ENCODE measurements around the gene CDKN1C.
"Not testable (repeated sequence)": the region's sequence is repeated elsewhere in the genome, so short reads cannot be mapped to it uniquely, and the experiment has no call there.

Gene CDKN1C

DNA sequence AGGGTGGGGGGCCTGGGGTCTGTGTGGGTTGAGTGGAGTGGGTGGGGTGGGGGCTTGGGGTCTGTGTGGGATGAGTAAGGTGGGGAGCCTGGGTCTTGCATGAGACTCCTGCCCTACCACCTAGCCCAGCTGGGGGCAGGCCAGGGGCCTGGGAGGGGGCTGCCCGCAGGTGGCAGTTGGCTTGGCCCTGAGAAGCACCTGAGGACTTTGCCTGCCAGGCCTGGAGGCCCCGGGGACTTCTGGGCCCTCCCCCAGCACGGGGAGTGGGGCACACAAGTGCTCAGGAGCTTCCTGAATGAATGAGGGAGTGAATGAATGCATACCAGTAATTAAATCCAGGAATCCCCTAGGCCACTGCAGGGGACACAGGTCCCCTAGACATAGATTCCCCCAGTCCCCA lies 37.1 kb upstream of the CDKN1C start:
- DNase-seq, result no peak

DNA sequence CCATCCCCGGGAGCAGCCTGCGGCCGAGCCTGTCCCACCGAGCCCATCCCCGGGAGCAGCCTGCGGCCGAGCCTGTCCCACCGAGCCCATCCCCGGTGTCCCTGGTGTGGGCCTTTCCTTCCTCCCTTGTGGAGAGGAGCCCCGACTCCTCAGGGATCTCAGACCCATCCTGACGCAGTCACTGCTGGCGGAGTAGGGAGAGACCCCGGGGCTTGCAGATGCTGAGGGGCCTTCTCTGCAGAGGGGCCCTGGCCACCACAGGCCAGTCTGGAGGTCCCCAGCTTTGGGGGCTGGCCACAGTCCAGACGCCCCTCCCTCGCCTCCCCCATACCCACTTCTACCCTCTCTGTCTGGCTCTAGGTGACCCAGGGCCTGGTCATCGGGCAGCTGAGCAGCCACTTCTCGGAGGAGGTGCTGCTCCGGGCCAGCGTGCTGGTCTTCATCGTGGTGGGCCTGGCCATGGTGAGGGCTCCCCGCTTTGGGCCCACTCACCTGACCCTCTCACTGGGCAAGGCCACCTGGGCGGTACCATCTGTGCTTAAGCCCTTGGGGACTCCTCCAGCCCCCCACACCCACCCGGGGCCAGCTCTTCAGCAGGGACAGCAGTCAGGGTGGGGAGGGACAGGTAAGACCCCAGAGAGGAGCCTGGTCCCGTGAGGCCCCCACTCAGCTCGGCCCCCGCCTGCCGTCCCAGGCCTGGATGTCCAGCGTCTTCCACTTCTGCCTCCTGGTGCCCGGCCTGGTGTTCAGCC lies 36.3 kb upstream of the CDKN1C start:
- DNase-seq, result no peak

DNA sequence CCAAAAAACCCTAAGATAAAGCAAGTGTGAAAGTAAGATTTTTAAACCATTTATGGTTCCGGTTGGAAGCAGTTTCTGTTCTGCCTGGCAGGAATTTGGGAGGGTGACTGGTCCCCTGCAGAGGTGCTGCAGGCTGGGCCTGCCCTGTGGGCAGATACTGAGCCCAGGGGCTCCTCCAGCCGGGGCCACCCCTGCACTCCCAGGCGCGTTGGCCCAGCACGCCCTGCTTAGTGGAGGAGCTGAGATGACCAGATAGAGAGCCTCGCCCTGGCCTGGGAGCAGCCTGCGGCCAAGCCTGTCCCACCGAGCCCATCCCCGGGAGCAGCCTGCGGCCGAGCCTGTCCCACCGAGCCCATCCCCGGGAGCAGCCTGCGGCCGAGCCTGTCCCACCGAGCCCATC lies 35.7 kb upstream of the CDKN1C start:
- no peak for DNase-seq

- DNase-seq, result no peak
Observed at GRCh38 chr11:2920343-2920742, 34.8 kb upstream of the CDKN1C start.

- no peak for DNase-seq
Observed at GRCh38 chr11:2919837-2920236, 34.3 kb upstream of the CDKN1C start.

DNA sequence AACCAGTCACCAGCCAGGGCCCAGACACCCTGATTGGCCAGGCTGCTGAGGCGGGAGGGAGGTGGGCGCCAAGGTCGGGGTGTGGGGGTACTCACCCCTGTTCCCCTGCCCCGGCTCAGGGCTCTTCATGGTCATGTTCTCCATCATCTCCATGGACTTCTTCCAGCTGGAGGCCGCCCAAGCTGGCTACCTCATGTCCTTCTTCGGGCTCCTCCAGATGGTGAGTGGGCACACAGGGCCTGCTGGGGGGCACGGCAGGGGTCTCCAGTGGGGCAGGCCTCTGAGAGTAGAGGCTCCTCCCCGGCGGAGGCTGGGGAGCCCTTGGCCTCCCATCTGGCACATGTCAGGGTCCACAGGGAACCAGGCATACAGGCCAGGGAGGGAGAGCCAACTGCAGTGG lies 33.6 kb upstream of the CDKN1C start:
- DNase-seq, result no peak

- DNase-seq, result no peak
Observed at GRCh38 chr11:2917842-2918490, 32.4 kb upstream of the CDKN1C start.

DNA sequence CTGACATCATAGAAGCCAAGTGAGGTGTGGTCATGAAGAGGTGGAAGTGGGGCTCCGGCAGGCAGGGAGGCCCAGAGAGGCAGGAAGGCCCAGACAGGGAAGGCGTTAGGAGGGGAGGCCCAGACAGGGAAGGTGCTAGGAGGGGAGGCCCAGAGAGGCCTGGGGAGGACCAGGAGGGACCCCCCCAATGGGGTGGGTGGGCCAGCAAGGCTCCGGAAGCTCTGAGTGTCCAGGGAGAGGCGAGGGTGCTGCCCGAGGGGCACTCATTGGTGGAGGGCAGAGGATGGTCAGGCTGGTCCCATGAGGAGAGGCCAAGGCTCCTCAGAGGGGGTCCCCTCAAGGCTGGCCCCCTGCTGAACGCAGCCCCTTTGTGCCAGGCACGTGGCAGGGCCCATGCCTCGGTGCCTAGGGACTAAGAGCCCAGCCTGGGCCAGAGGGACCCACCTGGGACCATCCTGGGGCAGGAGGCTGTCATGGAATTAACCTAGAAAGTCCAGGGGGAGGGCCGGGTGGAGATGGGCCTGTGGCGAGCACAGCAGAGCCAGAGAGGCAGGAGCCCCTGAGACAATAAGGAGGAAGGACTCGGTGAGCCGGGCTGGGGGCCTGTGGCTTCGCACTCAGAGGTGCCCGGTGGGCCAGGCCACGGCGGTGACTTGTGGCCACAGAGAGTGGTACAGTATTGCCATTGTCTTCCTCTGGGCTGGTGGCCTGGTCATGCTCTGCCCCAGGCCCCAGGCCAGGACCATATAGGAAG lies 31.5 kb upstream of the CDKN1C start:
- DNase-seq, result no peak

DNA sequence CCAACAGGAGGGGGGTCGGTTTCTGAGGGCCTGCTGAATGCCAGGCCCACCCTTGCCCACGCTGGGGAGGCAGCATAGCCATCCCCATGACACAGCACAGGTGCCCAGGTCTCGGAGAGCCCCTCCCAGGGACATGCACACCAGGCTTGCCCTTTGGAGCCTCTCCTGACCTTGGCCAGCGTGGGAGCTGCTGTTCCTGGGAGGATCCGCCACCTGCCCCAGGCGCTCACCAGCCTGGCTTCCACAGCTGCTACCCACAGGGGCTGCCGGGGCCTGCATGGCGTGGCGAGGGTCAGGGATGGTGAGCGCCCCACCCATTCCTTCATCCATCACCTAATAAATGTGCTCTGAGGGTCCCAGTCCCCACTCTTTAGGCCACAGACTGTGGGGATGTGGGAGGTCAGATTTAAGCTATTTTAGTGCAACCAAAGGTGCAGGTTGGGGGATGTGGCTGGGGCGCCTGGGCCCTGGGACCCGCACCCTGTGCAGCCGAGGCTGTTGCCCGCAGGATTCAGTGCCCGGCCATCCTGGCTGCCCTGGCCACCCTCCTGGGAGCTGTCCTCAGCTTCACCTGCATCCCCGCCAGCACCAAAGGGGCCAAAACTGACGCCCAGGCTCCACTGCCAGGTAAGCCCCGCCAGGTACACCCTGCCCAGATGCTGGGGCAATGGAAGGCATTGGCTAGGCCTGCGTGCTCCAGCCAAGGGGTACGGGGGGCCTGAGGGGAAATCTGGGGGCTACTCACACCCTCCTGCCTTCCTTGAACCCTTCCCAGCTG lies 30.7 kb upstream of the CDKN1C start:
- no peak for DNase-seq

GRCh38 chr11:2915473-2915872 lies 29.9 kb upstream of the CDKN1C start:
- DNase-seq, result no peak

GRCh38 chr11:2914455-2915195 lies 29.1 kb upstream of the CDKN1C start:
- peak; percentile 44 for DNase-seq

DNA sequence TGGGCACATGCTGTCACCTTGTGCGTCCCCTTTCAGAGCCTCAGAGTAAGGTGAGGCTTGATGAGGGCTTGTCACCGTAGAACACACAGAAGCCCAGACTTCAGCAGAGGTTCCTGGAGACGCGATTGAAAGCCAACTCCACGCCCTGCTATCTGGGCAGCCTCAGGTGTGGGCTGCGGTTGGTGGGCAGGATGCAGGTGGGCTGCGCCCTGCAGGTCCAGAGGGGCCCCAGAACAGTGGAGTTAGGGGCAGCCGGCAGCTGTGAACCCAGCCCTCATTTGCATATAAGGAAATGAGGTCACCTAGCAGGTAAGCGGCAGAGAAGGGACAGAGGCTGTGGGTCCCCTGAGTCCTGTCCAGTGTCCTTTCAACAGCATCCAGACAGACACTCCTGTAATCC lies 28.2 kb upstream of the CDKN1C start:
- no peak for DNase-seq

GRCh38 chr11:2913019-2913431 lies 27.4 kb upstream of the CDKN1C start:
- no peak for DNase-seq

DNA sequence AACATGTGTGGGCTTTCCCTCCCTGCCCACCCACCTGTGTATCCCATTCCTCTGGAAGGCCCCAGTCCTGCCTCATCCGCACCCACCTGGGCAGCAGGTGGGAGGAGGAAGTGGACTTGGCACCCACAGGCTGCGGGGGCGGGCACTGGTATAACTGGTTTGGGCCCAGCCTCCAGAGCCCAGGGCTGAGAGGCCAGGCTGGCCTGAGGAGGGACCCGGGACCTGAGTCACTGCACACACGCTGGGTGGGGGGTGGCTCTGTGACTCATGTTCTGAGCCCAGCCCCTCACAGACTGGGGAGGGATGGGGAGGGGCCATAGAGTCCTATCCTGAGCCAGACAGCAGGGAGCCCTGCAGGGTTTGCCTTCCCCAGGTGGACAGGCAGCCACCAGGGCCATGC lies 26.9 kb upstream of the CDKN1C start:
- DNase-seq, result no peak

DNA sequence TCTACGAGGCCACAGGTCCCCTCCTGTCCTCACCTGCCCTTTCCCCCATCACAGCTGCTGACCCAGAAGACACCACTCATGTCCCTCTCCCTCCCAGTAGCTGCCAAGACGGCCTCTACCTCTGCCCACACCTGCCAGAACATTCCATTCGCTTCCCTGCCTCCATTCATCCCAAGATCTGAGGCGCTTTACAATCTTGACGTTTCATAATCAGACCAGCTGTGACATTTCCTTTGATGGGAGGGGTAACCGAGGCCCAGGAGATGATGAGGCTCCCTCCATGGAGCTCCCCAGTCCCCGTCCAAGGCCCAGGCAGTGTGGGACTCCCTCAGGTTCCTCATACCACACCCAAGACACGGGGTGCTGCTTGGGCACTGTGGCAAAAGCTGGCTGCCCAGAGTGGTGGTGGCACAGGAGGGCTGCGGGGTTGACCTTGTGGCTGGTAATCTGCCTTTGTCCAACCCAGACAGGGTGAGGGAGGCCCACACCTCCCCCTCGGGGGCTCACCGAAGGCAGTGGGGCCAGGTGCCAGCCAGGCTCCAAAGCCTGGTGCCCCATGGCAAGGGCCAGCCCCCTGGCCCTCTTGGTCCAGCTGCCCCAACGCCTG lies 26.3 kb upstream of the CDKN1C start:
- no peak for DNase-seq

DNA sequence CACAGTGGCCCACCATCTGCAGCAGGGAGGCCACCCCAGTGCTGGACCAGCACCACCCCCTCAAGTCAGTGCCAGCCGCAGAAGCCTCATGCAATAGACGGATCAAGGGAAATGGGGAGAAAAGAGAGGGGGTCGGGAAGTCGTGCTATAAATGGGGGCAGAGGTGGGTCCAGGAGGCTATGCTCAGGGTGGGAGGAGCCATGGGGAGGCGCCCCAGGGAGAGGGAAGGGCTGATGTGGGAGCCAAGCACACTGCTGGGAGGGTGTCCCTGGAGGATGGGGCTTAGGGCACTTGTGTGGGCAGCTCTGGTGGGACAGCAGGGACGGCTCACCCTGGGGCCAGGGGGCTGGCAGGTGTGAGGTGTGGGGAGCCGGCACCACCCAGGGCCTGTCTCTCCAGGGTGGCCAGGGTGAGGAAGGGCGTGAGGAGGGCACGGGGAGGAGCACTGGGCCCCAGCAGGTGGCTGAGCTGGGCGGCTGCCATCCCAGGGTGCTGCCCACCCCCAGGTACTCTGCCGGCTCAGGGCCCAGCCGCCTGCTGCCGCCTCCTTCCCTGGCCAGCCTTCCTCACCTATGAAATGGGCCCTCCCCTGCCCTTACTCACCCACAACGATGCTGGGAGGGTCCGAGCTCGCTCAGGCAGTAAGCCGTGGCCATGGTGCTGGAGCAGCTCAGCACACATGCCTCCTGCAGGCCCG lies 25.7 kb upstream of the CDKN1C start:
- DNase-seq, result no peak

DNA sequence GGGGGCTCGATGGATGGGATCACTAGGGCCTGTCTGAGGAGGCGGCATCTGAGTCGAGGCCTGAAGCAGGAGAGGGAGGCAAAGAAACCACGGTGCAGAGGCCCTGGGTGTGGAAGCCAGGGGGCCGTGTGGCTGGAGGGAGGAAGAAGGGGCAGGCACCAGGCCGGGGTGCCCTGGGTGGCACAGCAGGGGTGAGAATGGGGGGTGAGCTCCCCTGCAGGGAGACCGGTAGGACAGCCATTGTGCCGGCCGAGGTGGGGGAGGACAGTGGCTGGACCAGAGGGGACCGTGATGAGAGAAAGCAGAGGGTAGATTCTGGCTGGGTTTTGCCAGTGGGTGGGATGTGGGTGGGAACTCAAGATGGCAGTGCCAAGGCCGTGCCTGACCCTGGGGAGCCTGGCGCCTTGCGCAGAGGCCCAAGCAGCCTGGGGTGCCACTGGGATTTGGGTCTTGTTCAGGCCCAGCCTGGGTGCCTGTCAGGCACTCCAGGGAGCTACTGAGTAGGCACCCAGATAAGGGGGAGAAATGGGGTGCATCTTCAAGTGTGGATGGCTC lies 24.9 kb upstream of the CDKN1C start:
- DNase-seq, result no peak

DNA sequence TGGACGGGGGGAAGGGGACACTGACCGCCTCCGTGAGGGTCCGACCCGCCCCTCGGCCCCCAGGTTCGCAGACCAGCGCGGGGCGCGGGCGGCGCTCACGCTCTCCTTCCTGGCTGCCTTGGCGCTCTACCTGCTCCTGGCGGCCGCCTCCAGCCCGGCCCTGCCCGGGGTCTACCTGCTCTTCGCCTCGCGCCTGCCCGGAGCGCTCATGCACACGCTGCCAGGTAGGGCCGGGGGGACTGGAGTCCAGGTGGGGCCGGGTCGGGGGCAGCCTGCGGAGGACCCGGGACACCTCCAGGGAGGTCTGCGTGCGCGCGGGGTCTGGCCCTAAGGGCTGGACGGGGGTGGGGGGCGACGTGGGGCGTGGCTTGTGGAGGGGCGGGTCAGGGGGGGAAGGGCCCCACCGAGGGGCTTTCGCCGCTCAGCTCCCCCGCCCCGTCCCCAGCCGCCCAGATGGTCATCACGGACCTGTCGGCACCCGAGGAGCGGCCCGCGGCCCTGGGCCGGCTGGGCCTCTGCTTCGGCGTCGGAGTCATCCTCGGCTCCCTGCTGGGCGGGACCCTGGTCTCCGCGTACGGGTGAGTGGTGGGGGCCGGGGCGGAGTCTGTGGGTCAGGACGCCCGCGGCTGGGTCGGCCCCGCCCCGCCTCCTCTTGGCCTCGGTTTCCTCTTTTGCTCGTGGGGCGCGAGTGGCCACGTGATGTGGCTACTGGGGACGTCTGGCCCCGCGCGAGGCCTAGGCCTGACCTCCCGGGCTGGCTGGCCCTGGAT lies 23.7 kb upstream of the CDKN1C start:
- DNase-seq, result no peak

GRCh38 chr11:2908130-2908529 lies 22.6 kb upstream of the CDKN1C start:
- DNase-seq, result no peak

DNA sequence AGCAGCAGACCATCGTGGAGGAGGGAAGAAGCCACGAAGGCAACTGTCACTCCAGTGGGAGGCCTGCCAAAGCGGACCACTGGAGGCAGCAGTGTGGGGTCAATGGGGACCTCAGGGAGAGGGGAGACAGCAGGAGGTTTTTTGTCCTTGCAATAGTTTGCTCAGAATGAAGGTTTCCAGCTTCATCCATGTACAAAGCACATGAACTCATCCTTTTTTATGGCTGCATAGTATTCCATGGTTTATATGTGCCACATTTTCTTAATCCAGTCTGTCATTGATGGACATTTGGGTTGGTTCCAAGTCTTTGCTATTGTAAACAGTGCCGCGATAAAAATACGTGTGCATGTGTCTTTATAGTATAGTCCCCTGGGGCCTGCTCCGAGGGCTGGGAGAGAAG lies 19.7 kb upstream of the CDKN1C start:
- DNase-seq, result not testable (repeated sequence)

Measured in DMS79 treated with DMSO at 0.1 percent for 48 hours (cell line).